GM23248 (cell line): ENCODE data around the gene SNURF.

ENCODE experiments used
- EZH2 ChIP-seq: fragments of 200-600 bp; sonication (generic); IDR thresholded peaks from 2 replicates; pipeline ENCODE4 v1.6.1; 2018; ENCODE audit warnings: antibody characterized with exemption, mild to moderate bottlenecking; ENCODE audit not compliant: insufficient read depth, poor library complexity, severe bottlenecking
- EZH2phosphoT487 ChIP-seq: fragments of 200-600 bp; sonication (generic); IDR thresholded peaks from 2 replicates; pipeline ENCODE4 v1.6.1; 2018; ENCODE audit warnings: antibody characterized with exemption, moderate library complexity, mild to moderate bottlenecking, low read depth; ENCODE audit not compliant: insufficient read depth

DNA sequence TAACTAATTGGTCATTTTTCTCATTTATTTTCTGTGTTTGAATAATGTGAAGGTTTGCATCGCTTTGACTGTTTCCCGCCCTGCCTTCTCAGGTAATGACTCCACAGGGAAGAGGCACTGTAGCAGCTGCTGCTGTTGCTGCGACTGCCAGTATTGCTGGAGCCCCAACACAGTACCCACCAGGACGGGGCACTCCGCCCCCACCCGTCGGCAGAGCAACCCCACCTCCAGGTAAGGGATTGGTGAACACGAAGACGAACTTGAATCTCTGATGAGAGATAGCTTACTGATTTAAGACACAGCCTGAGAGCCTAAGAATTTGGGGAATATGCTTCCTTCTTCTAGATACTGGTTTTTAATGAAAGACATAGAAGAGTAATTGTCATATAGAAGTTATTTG, 22.9 kb downstream of the SNURF start:
- TF ChIP-seq EZH2 (no peak), EZH2phosphoT487 (no peak)
